HUES6 (cell line): ENCODE data around the gene PITPNB.

Experiments used
- H3K27ac ChIP-seq: 2 replicates; pipeline ENCODE4 v1.7.0; 2013; ENCODE audit warnings: low read depth, mild to moderate bottlenecking, low read length, inconsistent platforms
- H3K27me3 ChIP-seq: 2 replicates; pipeline ENCODE4 v1.6.1; 2013; ENCODE audit warnings: low read length; ENCODE audit not compliant: control insufficient read depth, insufficient read depth
- H3K36me3 ChIP-seq: 2 replicates; pipeline ENCODE4 v1.6.1; 2013; ENCODE audit warnings: low read length; ENCODE audit not compliant: control insufficient read depth, insufficient read depth
- H3K4me1 ChIP-seq: 2 replicates; pipeline ENCODE4 v1.6.1; 2013; ENCODE audit warnings: low read length; ENCODE audit not compliant: control insufficient read depth, insufficient read depth
- H3K4me3 ChIP-seq: 2 replicates; pipeline ENCODE4 v1.5.1; 2013; ENCODE audit warnings: low read depth, low read length
- H3K9ac ChIP-seq: one replicate; pipeline ENCODE4 v1.6.1; 2013; ENCODE audit warnings: mild to moderate bottlenecking, low read length
- H3K9me3 ChIP-seq: 2 replicates; pipeline ENCODE4 v1.6.1; 2013; ENCODE audit warnings: low read depth, low read length; ENCODE audit not compliant: control insufficient read depth, insufficient read depth

PITPNB gene

DNA sequence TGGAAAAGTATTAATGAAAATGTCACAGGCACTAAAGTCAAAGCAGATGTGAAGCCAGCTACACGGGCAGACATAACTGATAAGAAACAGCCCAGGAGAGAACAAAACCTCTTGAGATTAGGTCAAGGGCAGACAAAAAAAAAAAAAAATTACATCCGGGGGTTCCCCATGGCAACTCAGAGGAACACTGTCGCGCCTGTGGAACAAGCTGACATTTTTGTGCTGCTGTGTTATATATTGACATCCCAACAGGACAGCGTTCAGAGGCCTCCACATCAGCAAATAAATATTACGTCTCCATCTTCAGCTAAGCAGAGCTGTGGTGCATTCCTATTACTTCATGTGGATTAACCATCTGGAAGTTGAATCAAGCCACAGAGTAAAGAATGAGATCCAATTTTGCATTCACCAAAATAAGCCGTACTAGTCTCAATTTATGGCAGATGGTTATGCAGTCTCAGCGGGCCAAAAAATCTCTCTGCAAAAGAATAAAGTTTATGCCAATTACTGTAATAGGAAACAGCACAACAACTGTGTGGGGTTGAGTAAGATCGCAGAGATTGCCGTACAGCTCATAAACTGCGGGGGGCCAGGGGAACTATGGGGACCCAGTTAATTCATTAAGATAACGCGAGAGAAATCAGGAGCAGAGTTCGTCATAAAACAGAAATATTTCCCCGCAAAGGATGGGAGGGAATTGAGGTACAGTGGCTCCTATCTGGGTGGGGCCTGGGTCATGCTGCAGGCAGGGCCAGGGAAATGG lies 76.2 kb downstream of the PITPNB start:
- Histone ChIP-seq H3K4me3 (no peak overlapping the region), H3K36me3 (peaks cover 2% of the 10 kb centered on the region; the same call in 1 of the 2 replicates), H3K9me3 (no peaks in the 10 kb centered on the region), H3K27ac (no peak overlapping the region), H3K27me3 (no peaks in the 10 kb centered on the region), H3K9ac (no peak overlapping the region), H3K4me1 (peaks cover 26% of the 10 kb centered on the region)

DNA sequence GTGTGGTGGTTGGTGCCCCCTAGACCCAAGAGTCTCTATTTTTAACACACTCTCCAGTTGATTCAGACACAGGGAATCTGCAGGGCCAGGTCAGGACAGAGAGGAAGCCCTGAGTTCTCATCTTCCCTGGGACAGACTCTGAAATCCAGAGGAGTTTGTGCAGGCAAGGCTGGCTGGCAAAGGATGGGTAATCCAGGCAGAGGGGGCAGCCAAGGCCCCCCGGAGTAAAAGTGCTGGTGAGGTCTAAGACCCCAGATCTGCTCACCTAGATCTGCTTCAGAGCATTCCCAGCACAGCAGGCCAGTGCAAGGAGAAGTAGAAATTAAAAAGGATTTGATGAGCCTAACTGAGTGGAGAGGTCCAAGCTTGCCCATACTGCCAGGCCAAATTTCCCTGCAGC lies 76.9 kb downstream of the PITPNB start:
- Histone ChIP-seq H3K9ac (no peak overlapping the region), H3K36me3 (no peaks in the 10 kb centered on the region; the same call in 1 of the 2 replicates), H3K27me3 (no peaks in the 10 kb centered on the region), H3K27ac (no peak overlapping the region), H3K4me1 (peaks cover 26% of the 10 kb centered on the region), H3K4me3 (no peak overlapping the region), H3K9me3 (peaks cover 5% of the 10 kb centered on the region)

DNA sequence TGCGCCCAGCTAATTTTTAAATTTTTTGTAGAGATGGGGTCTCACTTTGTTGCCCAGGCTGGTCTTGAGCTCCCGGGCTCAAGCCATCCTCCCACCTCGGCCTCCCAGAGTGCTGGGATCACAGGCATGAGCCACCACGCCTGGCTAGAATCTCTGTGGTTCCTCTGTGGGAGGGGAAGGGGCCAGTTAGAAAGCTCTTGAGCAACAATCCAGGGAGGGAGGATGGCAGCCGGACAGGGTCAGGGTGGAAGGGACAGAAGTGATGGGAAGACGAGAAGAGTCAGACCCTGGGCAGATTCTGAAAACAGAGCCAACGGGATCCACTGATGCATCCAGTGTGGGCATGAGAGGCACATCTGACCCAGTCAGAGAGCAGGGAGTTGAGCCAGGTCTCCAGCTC lies 78.6 kb downstream of the PITPNB start:
- Histone ChIP-seq H3K4me1 (peaks cover 27% of the 10 kb centered on the region), H3K36me3 (no peaks in the 10 kb centered on the region), H3K4me3 (no peak overlapping the region), H3K9me3 (peaks cover 5% of the 10 kb centered on the region), H3K27me3 (no peaks in the 10 kb centered on the region), H3K9ac (no peak overlapping the region), H3K27ac (no peak overlapping the region)

DNA sequence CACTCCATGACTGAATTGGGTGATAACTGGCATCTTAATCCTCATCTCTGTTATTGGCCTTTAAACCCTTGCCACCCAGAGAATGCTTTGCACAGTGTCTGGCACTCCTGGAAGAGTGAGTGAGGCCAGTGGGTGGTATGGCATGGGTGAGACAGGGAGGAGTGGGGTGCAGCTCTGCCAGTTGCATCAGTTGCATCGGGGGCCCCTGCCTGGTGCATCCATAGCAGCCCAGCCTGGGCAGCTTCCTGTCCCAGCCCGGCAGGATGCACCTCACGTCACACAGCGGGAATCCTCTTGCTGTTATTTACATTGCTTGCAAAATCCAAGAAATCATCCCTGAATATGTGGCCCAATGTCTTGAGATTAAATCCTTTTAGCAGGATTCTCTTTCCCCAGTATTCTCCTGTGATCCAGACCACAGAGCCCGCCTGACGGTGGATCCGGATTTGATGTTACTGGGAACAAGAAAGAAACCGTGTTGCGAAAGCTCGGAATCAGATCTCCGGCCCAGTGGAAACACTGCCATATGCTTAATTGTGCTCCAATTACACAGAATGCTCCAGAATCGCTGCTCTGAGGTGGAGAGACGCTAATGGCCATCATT lies 79.9 kb downstream of the PITPNB start:
- H3K4me1 ChIP-seq, result peaks cover 24% of the 10 kb centered on the region; the same call in 1 of the 2 replicates
- no peak overlapping the region for H3K27ac ChIP-seq

DNA sequence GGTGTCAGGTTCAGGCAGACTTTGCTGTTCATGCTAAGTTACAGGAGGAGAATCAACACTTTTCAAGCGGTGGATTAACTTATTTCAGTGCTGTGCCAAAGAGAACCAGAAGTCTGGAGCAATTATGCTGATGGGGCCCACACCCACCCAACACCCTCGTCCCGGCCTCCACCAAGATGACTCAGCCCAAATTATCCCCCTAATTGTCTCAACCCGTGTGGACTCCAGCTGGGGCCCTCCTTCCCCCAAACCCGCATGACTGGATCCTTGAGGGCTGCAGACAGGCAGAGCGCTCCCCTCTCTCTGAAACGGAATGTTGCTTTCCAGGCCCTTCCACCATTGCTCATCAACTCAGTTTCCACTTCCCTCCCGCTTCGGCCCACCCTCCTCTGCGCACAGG lies 82.9 kb downstream of the PITPNB start:
- Histone ChIP-seq H3K9ac (no peak overlapping the region), H3K27ac (no peak overlapping the region), H3K27me3 (no peaks in the 10 kb centered on the region), H3K36me3 (no peaks in the 10 kb centered on the region), H3K4me3 (no peak overlapping the region), H3K9me3 (peaks cover 5% of the 10 kb centered on the region), H3K4me1 (peaks cover 23% of the 10 kb centered on the region; the same call in 1 of the 2 replicates)

More for the DNA sequence above, 79.9 kb downstream of the PITPNB start:
- H3K4me3 ChIP-seq, result no peak overlapping the region
- peaks cover 5% of the 10 kb centered on the region for H3K9me3 ChIP-seq
- H3K27me3 ChIP-seq, result no peaks in the 10 kb centered on the region
- no peak overlapping the region for H3K9ac ChIP-seq
- no peaks in the 10 kb centered on the region for H3K36me3 ChIP-seq

DNA sequence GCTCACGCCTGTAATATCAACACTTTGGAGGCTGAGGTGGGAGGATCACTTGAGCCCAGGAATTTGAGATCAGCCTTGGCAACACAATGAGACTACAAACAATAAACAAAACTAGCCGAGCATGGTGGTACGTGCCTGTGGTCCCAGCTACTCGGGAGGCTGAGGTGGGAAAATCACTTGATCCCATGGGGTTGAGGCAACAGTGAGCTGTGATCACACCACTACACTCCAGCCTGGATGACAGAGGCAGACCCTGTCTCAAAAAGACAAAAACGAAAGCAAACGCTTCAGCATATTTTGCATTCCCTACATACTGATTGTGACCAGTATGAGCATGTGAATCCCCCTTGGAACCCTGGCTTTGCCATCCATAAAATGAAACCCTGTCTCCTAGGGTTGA lies 83.6 kb downstream of the PITPNB start:
- Histone ChIP-seq H3K27me3 (no peaks in the 10 kb centered on the region), H3K36me3 (no peaks in the 10 kb centered on the region), H3K9ac (no peak overlapping the region), H3K4me3 (no peak overlapping the region), H3K4me1 (peaks cover 23% of the 10 kb centered on the region; the same call in 1 of the 2 replicates), H3K9me3 (peaks cover 5% of the 10 kb centered on the region), H3K27ac (no peak overlapping the region)

DNA sequence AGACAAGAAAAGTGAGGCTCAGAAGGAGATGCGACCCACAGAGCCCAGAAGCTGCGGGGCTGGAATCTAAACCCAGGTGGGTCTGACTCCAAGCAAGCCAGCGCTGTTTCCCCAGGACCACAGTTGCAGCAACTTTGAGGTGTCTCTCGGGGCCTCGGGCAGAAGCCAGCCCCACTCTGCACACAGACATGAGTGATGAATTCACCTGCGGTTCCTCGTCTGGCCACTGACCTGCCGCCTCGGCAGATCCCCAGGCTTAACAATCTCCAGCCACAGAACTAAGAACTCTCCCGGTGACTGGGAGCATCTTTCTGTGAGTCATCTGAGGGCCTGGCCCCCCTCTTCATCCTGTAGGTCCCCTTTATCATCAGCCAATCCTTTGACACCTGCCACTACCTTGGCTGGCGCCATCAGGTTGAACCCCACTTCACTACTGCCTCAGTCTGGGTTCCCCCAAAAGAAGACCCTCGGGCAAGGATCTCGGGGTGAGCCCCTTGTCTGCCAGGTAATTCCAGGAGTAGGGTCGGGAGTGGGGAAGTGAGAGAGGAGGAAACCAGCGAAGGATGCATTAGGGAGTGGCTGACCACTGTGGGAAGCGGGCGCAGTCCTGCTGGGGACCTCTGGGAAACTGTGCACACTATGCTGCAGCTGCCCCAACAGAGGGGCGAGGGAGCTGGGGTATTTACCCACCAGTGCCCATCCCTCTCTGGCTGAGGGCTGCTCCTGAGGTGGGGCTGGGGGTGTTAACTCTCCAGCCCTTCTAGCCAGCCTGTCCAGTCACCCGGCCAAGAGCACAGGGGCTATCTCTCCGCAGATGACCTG lies 84.5 kb downstream of the PITPNB start:
- Histone ChIP-seq H3K9ac (no peak overlapping the region), H3K4me1 (peaks cover 26% of the 10 kb centered on the region; the same call in 1 of the 2 replicates), H3K27me3 (no peaks in the 10 kb centered on the region), H3K36me3 (no peaks in the 10 kb centered on the region), H3K9me3 (peaks cover 5% of the 10 kb centered on the region), H3K4me3 (no peak overlapping the region), H3K27ac (no peak overlapping the region)

DNA sequence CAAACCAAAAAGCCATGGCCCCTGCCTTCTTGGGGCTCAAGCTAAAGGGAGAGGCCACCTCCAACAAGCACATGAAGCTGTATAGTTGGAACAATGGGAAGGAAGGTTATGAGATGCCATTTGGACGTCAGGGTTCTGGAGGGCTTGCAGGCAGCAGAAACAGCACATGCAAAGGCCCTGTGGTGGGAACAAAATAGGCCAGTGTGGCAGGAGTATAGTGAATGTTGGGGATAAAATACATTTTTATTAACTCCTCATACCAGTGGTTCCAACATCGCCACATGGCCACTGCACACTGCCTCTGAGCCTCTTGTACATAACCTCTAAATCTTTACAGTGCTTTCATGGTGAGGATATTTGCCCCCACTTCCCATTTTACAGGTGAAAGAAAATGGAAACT lies 85.3 kb downstream of the PITPNB start:
- H3K27ac ChIP-seq, result no peak overlapping the region
- H3K4me3 ChIP-seq, result no peak overlapping the region
- H3K4me1 ChIP-seq, result peaks cover 20% of the 10 kb centered on the region; the same call in 1 of the 2 replicates
- H3K9me3 ChIP-seq, result peaks cover 5% of the 10 kb centered on the region
- H3K9ac ChIP-seq, result no peak overlapping the region
- H3K27me3 ChIP-seq, result no peaks in the 10 kb centered on the region
- H3K36me3 ChIP-seq, result no peaks in the 10 kb centered on the region

DNA sequence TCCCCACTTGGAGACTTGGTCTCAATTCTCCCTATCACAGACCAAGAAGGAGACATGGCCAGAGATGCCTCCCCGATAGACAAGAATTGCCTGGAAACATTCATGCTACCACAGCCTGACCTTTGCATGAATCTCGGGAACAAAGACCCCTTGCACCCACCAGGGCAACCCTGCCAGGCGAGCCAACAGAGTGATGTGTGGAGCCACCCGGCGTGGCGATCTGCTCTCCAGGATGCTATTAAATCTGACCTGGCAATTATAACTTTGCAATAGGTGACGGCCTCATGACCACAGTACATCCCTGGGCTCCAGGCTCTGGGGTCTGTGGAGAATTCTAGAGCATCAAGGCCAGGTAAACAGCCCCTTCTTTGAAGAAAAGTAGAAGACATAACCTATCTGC lies 86.5 kb downstream of the PITPNB start:
- no peak overlapping the region for H3K9ac ChIP-seq
- peaks cover 3% of the 10 kb centered on the region for H3K9me3 ChIP-seq
- peaks cover 20% of the 10 kb centered on the region; the same call in 1 of the 2 replicates for H3K4me1 ChIP-seq
- H3K27ac ChIP-seq, result no peak overlapping the region
- no peaks in the 10 kb centered on the region for H3K27me3 ChIP-seq
- H3K36me3 ChIP-seq, result no peaks in the 10 kb centered on the region
- no peak overlapping the region for H3K4me3 ChIP-seq

DNA sequence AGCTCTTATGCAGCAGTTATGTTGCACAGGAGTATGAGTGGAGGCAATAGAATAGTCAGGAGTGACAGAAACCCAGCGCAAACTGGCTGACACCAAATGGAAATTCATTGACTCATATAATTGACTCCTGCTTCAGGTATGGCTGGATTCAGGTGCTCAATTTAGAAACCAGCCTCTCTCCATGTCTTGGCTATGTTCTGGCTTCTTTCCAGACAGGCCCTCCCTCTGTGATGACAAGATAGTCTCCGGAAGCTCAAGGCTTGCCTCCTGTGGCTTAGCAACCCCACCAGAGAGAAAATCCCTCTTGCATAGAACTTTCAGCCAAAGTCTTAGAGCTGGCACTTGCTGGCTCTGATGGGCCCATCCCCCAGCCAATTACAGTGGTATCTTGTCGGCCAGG lies 89.4 kb downstream of the PITPNB start:
- H3K36me3 ChIP-seq, result no peaks in the 10 kb centered on the region
- no peaks in the 10 kb centered on the region; the same call in 1 of the 2 replicates for H3K9me3 ChIP-seq
- H3K27ac ChIP-seq, result no peak overlapping the region
- no peak overlapping the region for H3K4me3 ChIP-seq
- no peaks in the 10 kb centered on the region for H3K27me3 ChIP-seq
- H3K9ac ChIP-seq, result no peak overlapping the region
- peaks cover 3% of the 10 kb centered on the region; the same call in 1 of the 2 replicates for H3K4me1 ChIP-seq
